HepG2 (cell line): Measurements from ENCODE around the gene NOL4L. TPM values are rescaled to one million over a fixed set of nuclear protein-coding genes. Genes with fewer than 3 reads are reported as not detected.

Experiments used
- AGO2 ChIP-seq: fragments of 200-400 bp; formaldehyde crosslinking; optimal IDR thresholded peaks from 2 replicates; pipeline ENCODE3; 2017; ENCODE audit warnings: mild to moderate bottlenecking, low read depth, low read length, moderate library complexity
- ATAD3A ChIP-seq: sonication (generic); formaldehyde crosslinking; IDR thresholded peaks from 2 replicates; pipeline ENCODE4 v1.4.0; 2020; ENCODE audit warnings: missing genetic modification reagents
- EHMT2 ChIP-seq: fragments of 200-600 bp; sonication (generic); IDR thresholded peaks from 2 replicates; pipeline ENCODE4 v1.7.0; 2017; ENCODE audit warnings: antibody characterized with exemption, low read depth, low read length, borderline replicate concordance
- ERF ChIP-seq: IDR thresholded peaks from 2 replicates; pipeline ENCODE4 v1.6.1; 2018; ENCODE audit warnings: missing biosample characterization, missing genetic modification reagents
- LCORL ChIP-seq, 2 experiments: fragments of 450-650 bp in 1 of 2; sonication (generic) in 1 of 2; formaldehyde crosslinking in 1 of 2; IDR thresholded peaks; 2 replicates each; pipeline versions ENCODE4 v1.5.0 to v1.6.1; 2017 to 2020; ENCODE audit warnings: antibody characterized with exemption in 1 of 2, missing genetic modification reagents in 1 of 2
- NR2F1 ChIP-seq, 2 experiments: fragments of 450-650 bp in 1 of 2; formaldehyde crosslinking in 1 of 2; IDR thresholded peaks; 2 replicates each; pipeline versions ENCODE4 v1.5.0 to v1.6.1; 2016 to 2020; ENCODE audit warnings: mild to moderate bottlenecking in 1 of 2, missing compliant biosample characterization in 1 of 2, missing genetic modification reagents in 1 of 2, moderate library complexity in 1 of 2
- PAF1 ChIP-seq: IDR thresholded peaks from 2 replicates; pipeline ENCODE4 v1.6.1; 2016; ENCODE audit warnings: missing genetic modification reagents, missing compliant biosample characterization
- RARA ChIP-seq: IDR thresholded peaks from 2 replicates; pipeline ENCODE4 v1.6.1; 2016; ENCODE audit warnings: missing genetic modification reagents, missing compliant biosample characterization
- RCOR2 ChIP-seq: IDR thresholded peaks from 2 replicates; pipeline ENCODE4 v1.6.1; 2016; ENCODE audit warnings: missing biosample characterization, missing genetic modification reagents
- SIN3B ChIP-seq: fragments of 150-350 bp; IDR thresholded peaks from 2 replicates; pipeline ENCODE4 v1.6.1; 2014; ENCODE audit warnings: low read length
- SP5 ChIP-seq: IDR thresholded peaks from 2 replicates; pipeline ENCODE4 v1.6.1; 2016; ENCODE audit warnings: low read depth, borderline replicate concordance
- TSC22D2 ChIP-seq: sonication (generic); formaldehyde crosslinking; IDR thresholded peaks from 2 replicates; pipeline ENCODE4 v1.5.1; 2020; ENCODE audit warnings: missing genetic modification reagents, mild to moderate bottlenecking, borderline replicate concordance
- ZFP36L1 ChIP-seq: sonication (generic); formaldehyde crosslinking; IDR thresholded peaks from 2 replicates; pipeline ENCODE4 v1.8.0; 2022; ENCODE audit warnings: mild to moderate bottlenecking, missing genetic modification reagents, moderate library complexity
- ZNF24 ChIP-seq: fragments of 450-650 bp; IDR thresholded peaks from 2 replicates; pipeline ENCODE4 v1.6.1; 2017; ENCODE audit warnings: antibody characterized with exemption, mild to moderate bottlenecking
- ZNF282 ChIP-seq: fragments of 450-650 bp; IDR thresholded peaks from 2 replicates; pipeline ENCODE4 v1.6.1; 2018; ENCODE audit not compliant: partially characterized antibody
- ZNF703 ChIP-seq: sonication (generic); formaldehyde crosslinking; IDR thresholded peaks from 2 replicates; pipeline ENCODE4 v1.5.1; 2020; ENCODE audit warnings: missing genetic modification reagents, mild to moderate bottlenecking, moderate library complexity, borderline replicate concordance
- polyA plus RNA-seq, 8 experiments: library from polyadenylated mRNA; depleted of rRNA in 3 of 8; stranded (reverse) in 7 of 8; unstranded in 1 of 8; fragments of >200 nt; fragmentation: Illumina TruSeq in 4 of 8; extraction: Trizol in 4 of 8; gene quantifications; 2 replicates each; pipeline versions ENCODE4 v1.2.1 to v1.2.3, GENCODE V29; 2011 to 2016; ENCODE audit warnings: low read depth in 4 of 8, missing spikeins in 1 of 8, mixed read lengths in 1 of 8; ENCODE audit not compliant: insufficient read depth in 1 of 8
- total RNA-seq, 5 experiments: library from RNA; depleted of rRNA; stranded (reverse); fragments of >200 nt; fragmentation: Illumina TruSeq; extraction: Trizol; gene quantifications; 2 replicates each; pipeline ENCODE4 v1.2.3, GENCODE V29; 2016; ENCODE audit warnings: low read depth in 1 of 5
- TF ChIP-seq, protein P1 (sequence below): IDR thresholded peaks from 2 replicates; pipeline ENCODE4 v1.6.1; 2016; ENCODE audit warnings: missing genetic modification reagents, missing compliant biosample characterization
- TF ChIP-seq, protein P2 (sequence below): fragments of 450-650 bp; IDR thresholded peaks from 2 replicates; pipeline ENCODE4 v1.6.1; 2016
- TF ChIP-seq, protein P3 (sequence below): sonication (generic); formaldehyde crosslinking; IDR thresholded peaks from 2 replicates; pipeline ENCODE4 v1.5.1; 2020; ENCODE audit warnings: mild to moderate bottlenecking, moderate library complexity, missing genetic modification reagents
- TF ChIP-seq, protein P4 (sequence below): sonication (generic); formaldehyde crosslinking; IDR thresholded peaks from 2 replicates; pipeline ENCODE4 v1.8.0; 2022; ENCODE audit warnings: mild to moderate bottlenecking, missing genetic modification reagents, moderate library complexity
- TF ChIP-seq, protein P5 (sequence below): IDR thresholded peaks from 2 replicates; pipeline ENCODE4 v1.6.1; 2016; ENCODE audit warnings: missing compliant biosample characterization, missing genetic modification reagents, borderline replicate concordance

NOL4L gene
- total and polyA plus RNA-seq, 2 of the 13 experiments (the other 11 are each of a cell fraction or from before 2014, with no cell fraction given), result 16.6 to 35.4 TPM

DNA sequence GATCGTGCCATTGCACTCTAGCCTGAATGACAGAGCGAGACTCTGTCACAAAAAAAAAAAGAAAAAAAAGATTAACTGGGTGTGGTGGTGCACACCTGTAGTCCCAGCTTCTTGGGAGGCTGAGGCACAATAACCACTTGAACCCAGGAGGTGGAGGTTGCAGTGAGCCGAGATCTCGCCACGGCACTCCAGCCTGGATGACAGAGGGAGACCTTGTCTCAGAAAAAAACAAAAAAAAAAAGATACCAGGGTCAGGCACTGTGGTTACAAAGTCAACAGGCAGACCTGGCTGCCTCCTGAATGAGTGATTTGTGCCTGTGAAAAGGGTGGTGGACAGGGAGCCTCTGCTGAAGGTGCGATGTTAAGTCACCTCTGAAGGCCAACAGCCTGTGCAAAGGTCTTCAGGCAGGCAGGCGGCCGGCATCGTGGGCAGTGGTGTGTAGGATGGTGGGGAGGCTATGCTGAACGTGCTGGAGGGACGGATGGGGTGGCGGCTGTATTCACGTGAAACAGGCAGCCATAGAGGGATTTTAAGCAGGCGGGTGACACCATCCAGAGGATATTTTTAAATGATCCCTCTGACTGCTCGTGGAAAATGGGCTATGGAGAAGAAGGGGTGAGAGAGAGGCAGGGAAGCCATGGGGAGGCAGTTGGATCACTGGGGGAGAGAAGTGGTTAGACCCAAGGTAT is 41.4 kb downstream of the NOL4L start (continued):
- TF ChIP-seq LCORL (IDR thresholded peaks at IDR 0.05) (peak; percentile 46; the same call in 1 of the 2 replicates), LCORL (CRISPR knock-in tag; IDR thresholded peaks at IDR 0.05) (peak; percentile 100), ATAD3A (CRISPR knock-in tag) (no peak), ZNF282 (no peak), SP5 (CRISPR knock-in tag) (peak; percentile 91), NR2F1 (CRISPR knock-in tag; IDR thresholded peaks at IDR 0.05) (peak; percentile 89 to 95), EHMT2 (no peak; the same call in 1 of the 2 replicates), ZFP36L1 (CRISPR knock-in tag) (peak; percentile 99), ERF (CRISPR knock-in tag) (peak; percentile 99), TSC22D2 (peak; percentile 91), ZNF24 (peak; percentile 93), PAF1 (CRISPR knock-in tag) (no peak), RARA (peak; percentile 98), ZNF703 (CRISPR knock-in tag) (peak; percentile 84; the same call in 1 of the 2 replicates), SIN3B (no peak), RCOR2 (peak; percentile 99), AGO2 (no peak)
- TF ChIP-seq, protein P1, sequence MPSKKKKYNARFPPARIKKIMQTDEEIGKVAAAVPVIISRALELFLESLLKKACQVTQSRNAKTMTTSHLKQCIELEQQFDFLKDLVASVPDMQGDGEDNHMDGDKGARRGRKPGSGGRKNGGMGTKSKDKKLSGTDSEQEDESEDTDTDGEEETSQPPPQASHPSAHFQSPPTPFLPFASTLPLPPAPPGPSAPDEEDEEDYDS (CRISPR knock-in tag), result peak; percentile 94
- TF ChIP-seq, protein P2, sequence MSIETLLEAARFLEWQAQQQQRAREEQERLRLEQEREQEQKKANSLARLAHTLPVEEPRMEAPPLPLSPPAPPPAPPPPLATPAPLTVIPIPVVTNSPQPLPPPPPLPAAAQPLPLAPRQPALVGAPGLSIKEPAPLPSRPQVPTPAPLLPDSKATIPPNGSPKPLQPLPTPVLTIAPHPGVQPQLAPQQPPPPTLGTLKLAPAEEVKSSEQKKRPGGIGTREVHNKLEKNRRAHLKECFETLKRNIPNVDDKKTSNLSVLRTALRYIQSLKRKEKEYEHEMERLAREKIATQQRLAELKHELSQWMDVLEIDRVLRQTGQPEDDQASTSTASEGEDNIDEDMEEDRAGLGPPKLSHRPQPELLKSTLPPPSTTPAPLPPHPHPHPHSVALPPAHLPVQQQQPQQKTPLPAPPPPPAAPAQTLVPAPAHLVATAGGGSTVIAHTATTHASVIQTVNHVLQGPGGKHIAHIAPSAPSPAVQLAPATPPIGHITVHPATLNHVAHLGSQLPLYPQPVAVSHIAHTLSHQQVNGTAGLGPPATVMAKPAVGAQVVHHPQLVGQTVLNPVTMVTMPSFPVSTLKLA, result peak; percentile 51; the same call in 1 of the 2 replicates
- TF ChIP-seq, protein P3, sequence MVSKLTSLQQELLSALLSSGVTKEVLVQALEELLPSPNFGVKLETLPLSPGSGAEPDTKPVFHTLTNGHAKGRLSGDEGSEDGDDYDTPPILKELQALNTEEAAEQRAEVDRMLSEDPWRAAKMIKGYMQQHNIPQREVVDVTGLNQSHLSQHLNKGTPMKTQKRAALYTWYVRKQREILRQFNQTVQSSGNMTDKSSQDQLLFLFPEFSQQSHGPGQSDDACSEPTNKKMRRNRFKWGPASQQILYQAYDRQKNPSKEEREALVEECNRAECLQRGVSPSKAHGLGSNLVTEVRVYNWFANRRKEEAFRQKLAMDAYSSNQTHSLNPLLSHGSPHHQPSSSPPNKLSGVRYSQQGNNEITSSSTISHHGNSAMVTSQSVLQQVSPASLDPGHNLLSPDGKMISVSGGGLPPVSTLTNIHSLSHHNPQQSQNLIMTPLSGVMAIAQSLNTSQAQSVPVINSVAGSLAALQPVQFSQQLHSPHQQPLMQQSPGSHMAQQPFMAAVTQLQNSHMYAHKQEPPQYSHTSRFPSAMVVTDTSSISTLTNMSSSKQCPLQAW (CRISPR knock-in tag), result peak; percentile 98
- TF ChIP-seq, protein P4, sequence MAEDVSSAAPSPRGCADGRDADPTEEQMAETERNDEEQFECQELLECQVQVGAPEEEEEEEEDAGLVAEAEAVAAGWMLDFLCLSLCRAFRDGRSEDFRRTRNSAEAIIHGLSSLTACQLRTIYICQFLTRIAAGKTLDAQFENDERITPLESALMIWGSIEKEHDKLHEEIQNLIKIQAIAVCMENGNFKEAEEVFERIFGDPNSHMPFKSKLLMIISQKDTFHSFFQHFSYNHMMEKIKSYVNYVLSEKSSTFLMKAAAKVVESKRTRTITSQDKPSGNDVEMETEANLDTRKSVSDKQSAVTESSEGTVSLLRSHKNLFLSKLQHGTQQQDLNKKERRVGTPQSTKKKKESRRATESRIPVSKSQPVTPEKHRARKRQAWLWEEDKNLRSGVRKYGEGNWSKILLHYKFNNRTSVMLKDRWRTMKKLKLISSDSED, result 0 out of 2 replicates have a peak, but pooled peaks have one; percentile 67
- TF ChIP-seq, protein P5, sequence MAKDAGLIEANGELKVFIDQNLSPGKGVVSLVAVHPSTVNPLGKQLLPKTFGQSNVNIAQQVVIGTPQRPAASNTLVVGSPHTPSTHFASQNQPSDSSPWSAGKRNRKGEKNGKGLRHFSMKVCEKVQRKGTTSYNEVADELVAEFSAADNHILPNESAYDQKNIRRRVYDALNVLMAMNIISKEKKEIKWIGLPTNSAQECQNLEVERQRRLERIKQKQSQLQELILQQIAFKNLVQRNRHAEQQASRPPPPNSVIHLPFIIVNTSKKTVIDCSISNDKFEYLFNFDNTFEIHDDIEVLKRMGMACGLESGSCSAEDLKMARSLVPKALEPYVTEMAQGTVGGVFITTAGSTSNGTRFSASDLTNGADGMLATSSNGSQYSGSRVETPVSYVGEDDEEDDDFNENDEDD (CRISPR knock-in tag), result peak; percentile 97
